Lower lobe of right lung (tissue), 2 donors: ENCODE results near the gene SHTN1. TPM values are rescaled to one million over a fixed set of nuclear protein-coding genes. Genes with fewer than 3 reads are reported as not detected.

ENCODE experiments used
- ATAC-seq, 2 donors: fragments of 200-7000 bp; cut with Tn5 transposase; one replicate each; pipeline ENCODE4 v1.9.1; 2020 to 2022; ENCODE audit warnings: mild to moderate bottlenecking in 2 of 2, moderate library complexity in 2 of 2
- DNase-seq: peaks from one replicate; pipeline ENCODE4 v3.0.0-alpha.2; 2020
- H3K27ac ChIP-seq: fragments of 200-600 bp; one replicate; pipeline ENCODE4 v1.8.0; 2022
- H3K27me3 ChIP-seq: fragments of 200-600 bp; one replicate; pipeline ENCODE4 v1.8.0; 2022; ENCODE audit warnings: low read depth
- H3K36me3 ChIP-seq: fragments of 200-600 bp; one replicate; pipeline ENCODE4 v1.8.0; 2022; ENCODE audit warnings: mild to moderate bottlenecking
- H3K4me1 ChIP-seq: fragments of 200-600 bp; one replicate; pipeline ENCODE4 v1.8.0; 2022
- H3K4me3 ChIP-seq: fragments of 200-600 bp; one replicate; pipeline ENCODE4 v1.8.0; 2022; ENCODE audit warnings: mild to moderate bottlenecking
- H3K9me3 ChIP-seq: fragments of 200-600 bp; one replicate; pipeline ENCODE4 v1.8.0; 2022
- intact Hi-C: fragments of 100-400 bp; cut with DNase I; formaldehyde crosslinking; loops from one replicate; pipeline ENCODE4 v1.11.0; 2022
- total RNA-seq: library from RNA; stranded (reverse); fragmentation: NEBNext Ultra II Directional; extraction: Animal tissue kit (Norgen Biotek cat#: 25700); gene quantifications from one replicate; pipeline ENCODE4 v1.2.1, GENCODE V29; 2021
- TF ChIP-seq, protein P1 (sequence below): fragments of 200-600 bp; IDR thresholded peaks from one replicate; pipeline ENCODE4 v1.8.0; 2022; ENCODE audit warnings: antibody characterized with exemption, mild to moderate bottlenecking
- donor health status: DM: no; HTN: yes; CAD: no; lungs with severe emphysema.

The SHTN1 gene
- total RNA-seq, 1 donor from 2014 or later: 43.1 TPM

DNA sequence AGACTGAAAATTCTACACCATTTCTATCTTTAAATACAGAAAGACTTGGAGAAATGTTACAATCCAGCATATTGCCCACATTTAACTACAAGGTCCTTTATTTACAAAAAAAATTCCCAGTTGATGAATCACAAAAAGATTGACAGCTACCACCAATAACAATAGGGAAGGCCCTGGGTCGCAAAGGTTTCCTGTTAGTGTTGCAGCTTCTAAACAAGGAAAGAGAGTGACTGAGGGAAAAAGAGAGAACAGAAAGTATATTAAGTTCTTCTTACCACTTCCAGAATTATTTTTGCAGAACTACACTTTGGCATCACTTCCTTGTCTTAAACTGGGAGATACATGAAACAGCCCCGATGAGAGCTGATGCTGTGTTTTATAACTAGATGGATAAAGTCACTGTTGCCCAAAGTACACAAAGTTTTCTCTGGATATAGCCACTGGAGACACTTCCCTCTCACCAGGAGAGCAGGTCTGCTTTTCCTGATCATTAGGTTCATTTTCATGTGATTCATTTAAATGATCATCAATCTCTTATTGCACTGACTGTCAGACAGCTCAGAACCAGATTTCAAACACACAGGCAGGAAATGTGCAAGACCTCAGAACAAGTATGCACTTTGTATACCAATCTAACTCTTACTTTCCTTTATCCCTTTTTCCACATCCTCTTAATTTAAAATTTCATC is 57.0 kb downstream of the SHTN1 start:
- no peak overlapping the region for H3K27ac ChIP-seq
- H3K4me1 ChIP-seq: peaks cover 9% of the 10 kb centered on the region
- intact Hi-C loops: no loop called here
- H3K4me3 ChIP-seq: no peak overlapping the region
- H3K9me3 ChIP-seq: no peaks in the 10 kb centered on the region
- DNase-seq (no peak), ATAC-seq (peak; percentile 76)
- TF ChIP-seq, protein P1, sequence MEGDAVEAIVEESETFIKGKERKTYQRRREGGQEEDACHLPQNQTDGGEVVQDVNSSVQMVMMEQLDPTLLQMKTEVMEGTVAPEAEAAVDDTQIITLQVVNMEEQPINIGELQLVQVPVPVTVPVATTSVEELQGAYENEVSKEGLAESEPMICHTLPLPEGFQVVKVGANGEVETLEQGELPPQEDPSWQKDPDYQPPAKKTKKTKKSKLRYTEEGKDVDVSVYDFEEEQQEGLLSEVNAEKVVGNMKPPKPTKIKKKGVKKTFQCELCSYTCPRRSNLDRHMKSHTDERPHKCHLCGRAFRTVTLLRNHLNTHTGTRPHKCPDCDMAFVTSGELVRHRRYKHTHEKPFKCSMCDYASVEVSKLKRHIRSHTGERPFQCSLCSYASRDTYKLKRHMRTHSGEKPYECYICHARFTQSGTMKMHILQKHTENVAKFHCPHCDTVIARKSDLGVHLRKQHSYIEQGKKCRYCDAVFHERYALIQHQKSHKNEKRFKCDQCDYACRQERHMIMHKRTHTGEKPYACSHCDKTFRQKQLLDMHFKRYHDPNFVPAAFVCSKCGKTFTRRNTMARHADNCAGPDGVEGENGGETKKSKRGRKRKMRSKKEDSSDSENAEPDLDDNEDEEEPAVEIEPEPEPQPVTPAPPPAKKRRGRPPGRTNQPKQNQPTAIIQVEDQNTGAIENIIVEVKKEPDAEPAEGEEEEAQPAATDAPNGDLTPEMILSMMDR: no peak
- no peaks in the 10 kb centered on the region for H3K27me3 ChIP-seq
- peaks cover 17% of the 10 kb centered on the region for H3K36me3 ChIP-seq

DNA sequence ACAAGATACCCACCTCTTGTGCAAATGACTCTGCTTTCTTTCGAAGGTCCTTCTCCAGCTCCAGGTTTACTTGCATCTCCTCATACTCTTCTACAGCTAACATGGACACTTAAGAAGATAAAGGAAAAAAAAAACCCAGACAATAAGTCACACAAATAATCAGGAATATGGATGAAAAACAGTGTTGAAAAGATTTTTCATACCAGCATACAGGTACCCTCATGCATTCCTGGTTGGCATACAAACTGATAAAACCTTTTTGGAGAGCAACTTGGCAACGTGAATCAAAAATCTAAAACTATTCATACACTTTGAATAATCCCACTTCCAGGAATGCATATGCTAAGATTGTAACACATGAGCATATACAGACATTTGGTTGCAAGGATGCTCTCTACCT is 60.1 kb downstream of the SHTN1 start:
- Histone ChIP-seq H3K27me3 (no peaks in the 10 kb centered on the region), H3K4me1 (peaks cover 9% of the 10 kb centered on the region), H3K27ac (no peak overlapping the region), H3K9me3 (no peaks in the 10 kb centered on the region), H3K4me3 (no peak overlapping the region), H3K36me3 (peaks cover 10% of the 10 kb centered on the region)
- ATAC-seq: no peak
- DNase-seq: no peak
- TF ChIP-seq, protein P1: no peak
- intact Hi-C loops: no loop called here

DNA sequence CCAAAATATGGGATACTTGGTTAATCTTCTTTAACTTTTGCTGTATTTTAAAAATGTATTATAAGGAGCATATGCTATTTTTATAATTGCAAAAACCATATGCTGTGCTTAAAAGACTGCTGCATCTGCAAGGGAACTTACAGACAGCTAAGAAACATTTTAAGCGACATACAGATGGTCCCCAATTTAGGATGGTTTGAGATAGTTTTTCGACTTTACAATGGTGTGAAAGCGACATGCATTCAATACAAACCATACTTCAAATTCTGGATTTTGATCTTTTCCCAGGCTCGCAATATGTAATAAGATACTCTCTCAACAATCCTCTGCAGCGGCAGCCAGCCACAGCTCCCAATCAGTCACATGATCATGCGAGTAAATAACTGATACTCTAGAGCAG is 73.2 kb downstream of the SHTN1 start:
- TF ChIP-seq, protein P1: no peak
- Histone ChIP-seq H3K4me1 (no peaks in the 10 kb centered on the region), H3K27me3 (no peaks in the 10 kb centered on the region), H3K4me3 (no peak overlapping the region), H3K27ac (no peak overlapping the region), H3K9me3 (no peaks in the 10 kb centered on the region), H3K36me3 (no peaks in the 10 kb centered on the region)
- DNase-seq (no peak), ATAC-seq (no peak)
- intact Hi-C loops: no loop called here

GRCh38 chr10:116926426-116926825 is 78.6 kb downstream of the SHTN1 start:
- Histone ChIP-seq H3K4me3 (no peak overlapping the region), H3K27me3 (no peaks in the 10 kb centered on the region), H3K4me1 (no peaks in the 10 kb centered on the region), H3K27ac (no peak overlapping the region), H3K9me3 (no peaks in the 10 kb centered on the region), H3K36me3 (no peaks in the 10 kb centered on the region)
- intact Hi-C loops: no loop called here
- DNase-seq (no peak), ATAC-seq (no peak)
- TF ChIP-seq, protein P1: no peak

- H3K4me1 ChIP-seq: no peaks in the 10 kb centered on the region
- intact Hi-C loops: no loop called here
- H3K36me3 ChIP-seq: no peaks in the 10 kb centered on the region
- H3K4me3 ChIP-seq: no peak overlapping the region
- TF ChIP-seq, protein P1: no peak
- no peak for DNase-seq
- H3K27me3 ChIP-seq: no peaks in the 10 kb centered on the region
- H3K27ac ChIP-seq: no peak overlapping the region
- no peak for ATAC-seq
- H3K9me3 ChIP-seq: no peaks in the 10 kb centered on the region
Measured at GRCh38 chr10:116925056-116925455, 79.9 kb downstream of the SHTN1 start.
